HAP-1 (cell line): Measurements from ENCODE around the gene FAM118B.
"Not testable (repeated sequence)": the region's sequence is repeated elsewhere in the genome, so short reads cannot be mapped to it uniquely, and the experiment has no call there.

ENCODE experiments used
- DNase-seq, 2 experiments: peaks; one replicate each; pipeline ENCODE4 v3.0.0-alpha.2; 2016 to 2020; ENCODE audit warnings: low spot score in 2 of 2
- H3K27me3 ChIP-seq: fragments of 250-450 bp; sonication (Bioruptor Pico); 2 replicates; pipeline ENCODE4 v1.5.1; 2020; ENCODE audit warnings: low read depth, mild to moderate bottlenecking, moderate library complexity
- H3K36me3 ChIP-seq: fragments of 250-450 bp; sonication (Bioruptor Pico); replicated peaks from 2 replicates; pipeline ENCODE4 v1.5.1; 2020; ENCODE audit warnings: mild to moderate bottlenecking
- H3K4me1 ChIP-seq: fragments of 250-450 bp; sonication (Bioruptor Pico); 2 replicates; pipeline ENCODE4 v1.5.1; 2020; ENCODE audit warnings: mild to moderate bottlenecking
- H3K4me3 ChIP-seq: fragments of 250-450 bp; sonication (Bioruptor Pico); 2 replicates; pipeline ENCODE4 v1.5.1; 2020; ENCODE audit warnings: mild to moderate bottlenecking, moderate library complexity
- H3K9me3 ChIP-seq: fragments of 250-450 bp; sonication (Bioruptor Pico); 2 replicates; pipeline ENCODE4 v1.5.1; 2020; ENCODE audit warnings: mild to moderate bottlenecking, moderate library complexity
- in situ Hi-C: fragments of 300-500 bp; cut with MboI; formaldehyde crosslinking; loops from 3 replicates; pipeline ENCODE4 v1.14.3; 2020; ENCODE audit warnings: low sequenced_read_pairs, inconsistent platforms, mixed read lengths

FAM118B gene

DNA sequence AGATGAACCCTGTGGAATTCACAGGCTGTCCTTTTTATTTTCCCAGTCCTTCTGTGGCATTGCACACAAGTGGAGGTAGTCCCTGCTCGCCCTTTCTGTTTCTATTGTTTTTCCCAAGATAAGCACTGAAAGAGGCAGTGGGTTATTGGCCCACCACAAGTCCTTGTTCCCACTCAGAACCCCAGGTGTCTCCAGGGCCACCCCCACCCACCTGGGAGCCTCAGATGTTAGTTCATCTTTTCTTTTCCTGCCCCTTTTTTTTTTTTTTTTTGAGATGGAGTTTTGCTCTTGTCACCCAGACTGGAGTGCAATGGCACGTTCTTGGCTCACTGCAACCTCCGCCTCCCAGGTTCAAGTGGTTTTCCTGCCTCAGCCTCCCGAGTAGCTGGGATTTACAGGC, 97.2 kb downstream of the FAM118B start:
- H3K9me3 ChIP-seq, DNase-seq, H3K4me3 ChIP-seq, H3K36me3 ChIP-seq, H3K27me3 ChIP-seq: not testable (repeated sequence)
- H3K4me1 ChIP-seq: peaks cover 18% of the 10 kb centered on the region
- in situ Hi-C loops: loop anchor here (25.0 kb wide), 1 partner anchor 679 kb away; no protein-coding TSS in a partner anchor

- peaks cover 7% of the 10 kb centered on the region; the same call in 1 of the 2 replicates for H3K36me3 ChIP-seq
- peak; percentile 62 to 83 for DNase-seq
- H3K27me3 ChIP-seq: no peaks in the 10 kb centered on the region
- peaks cover 15% of the 10 kb centered on the region for H3K4me1 ChIP-seq
- in situ Hi-C loops: loop anchor here (25.0 kb wide), 1 partner anchor 677 kb away; no protein-coding TSS in a partner anchor
- H3K4me3 ChIP-seq: no peak overlapping the region
- H3K9me3 ChIP-seq: no peaks in the 10 kb centered on the region
Observed at GRCh38 chr11:126310200-126310991, 98.8 kb downstream of the FAM118B start.

DNA sequence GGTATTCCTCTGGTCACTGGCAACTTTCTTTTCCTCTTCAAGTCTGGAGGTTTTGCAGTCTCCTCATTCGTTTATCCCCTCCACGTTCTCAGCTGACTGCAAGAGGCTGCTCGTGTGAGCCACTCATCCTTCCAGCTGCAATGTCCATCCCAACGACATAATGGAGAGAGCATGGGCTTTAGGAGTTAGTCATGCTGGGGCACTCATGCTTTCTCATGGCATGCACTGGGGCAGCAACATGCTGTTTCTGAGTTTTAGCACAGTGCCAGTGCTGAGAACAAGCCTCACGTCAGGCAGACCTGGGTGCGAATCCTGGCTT, 99.4 kb downstream of the FAM118B start:
- DNase-seq: no peak
- Histone ChIP-seq H3K9me3 (no peaks in the 10 kb centered on the region), H3K27me3 (no peaks in the 10 kb centered on the region), H3K4me1 (peaks cover 15% of the 10 kb centered on the region), H3K4me3 (no peak overlapping the region), H3K36me3 (peaks cover 7% of the 10 kb centered on the region; the same call in 1 of the 2 replicates)
- in situ Hi-C loops: loop anchor here (25.0 kb wide), 1 partner anchor 676 kb away; no protein-coding TSS in a partner anchor

- Histone ChIP-seq H3K9me3 (no peaks in the 10 kb centered on the region), H3K36me3 (peaks cover 7% of the 10 kb centered on the region; the same call in 1 of the 2 replicates), H3K4me3 (no peak overlapping the region), H3K4me1 (peaks cover 15% of the 10 kb centered on the region), H3K27me3 (no peaks in the 10 kb centered on the region)
- no peak for DNase-seq
- in situ Hi-C loops: loop anchor here (25.0 kb wide), 1 partner anchor 676 kb away; no protein-coding TSS in a partner anchor
Observed at GRCh38 chr11:126311401-126312291, 100.1 kb downstream of the FAM118B start.
